HG03521 (cell line): ENCODE measurements around the gene GNAI2.
"Not testable (repeated sequence)": the region's sequence is repeated elsewhere in the genome, so short reads cannot be mapped to it uniquely, and the experiment has no call there.

Experiments
- ATAC-seq: cut with Tn5 transposase; IDR thresholded peaks from one replicate; pipeline ENCODE4 v1.9.1; 2021; ENCODE audit warnings: mild to moderate bottlenecking, moderate library complexity; ENCODE audit not compliant: unreplicated experiment

The GNAI2 gene

DNA sequence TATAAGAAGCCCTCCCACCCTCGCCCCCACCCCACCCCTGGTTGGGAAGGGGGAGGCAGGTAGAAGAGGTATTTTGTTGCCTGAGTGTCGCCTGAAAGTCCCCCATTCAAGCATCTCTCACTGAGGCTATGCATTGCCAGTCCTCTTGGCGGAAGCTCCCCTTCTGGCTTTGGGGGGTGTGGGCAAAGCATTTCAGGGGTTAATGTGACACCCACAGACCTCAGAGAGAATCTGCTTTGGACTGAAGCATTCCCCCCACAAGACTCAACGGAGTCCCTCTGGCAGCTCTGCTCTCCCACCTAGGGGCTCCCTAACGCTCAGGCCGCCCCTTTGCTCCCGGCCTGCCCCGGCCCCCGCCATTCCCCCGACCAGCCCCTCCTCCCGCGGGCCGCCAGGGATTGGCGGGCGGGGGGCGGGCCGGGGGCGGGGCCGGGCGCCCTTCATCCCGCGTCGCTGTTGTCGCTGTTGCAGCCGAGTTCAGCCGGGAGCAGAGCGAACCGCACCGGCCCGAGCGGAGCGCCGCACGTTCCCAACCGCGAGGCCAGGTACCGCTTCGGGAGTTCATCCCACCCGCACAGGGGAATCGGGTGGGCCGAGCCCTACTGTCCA lies 31.1 kb upstream of the GNAI2 start, which contains the start of gene SLC38A3:
Gene SLC38A3, plus strand, starts transcription at position 468 of the 609 bp plus-strand sequence. CDS start 8,929 bp downstream, outside the sequence.
- no peak for ATAC-seq

DNA sequence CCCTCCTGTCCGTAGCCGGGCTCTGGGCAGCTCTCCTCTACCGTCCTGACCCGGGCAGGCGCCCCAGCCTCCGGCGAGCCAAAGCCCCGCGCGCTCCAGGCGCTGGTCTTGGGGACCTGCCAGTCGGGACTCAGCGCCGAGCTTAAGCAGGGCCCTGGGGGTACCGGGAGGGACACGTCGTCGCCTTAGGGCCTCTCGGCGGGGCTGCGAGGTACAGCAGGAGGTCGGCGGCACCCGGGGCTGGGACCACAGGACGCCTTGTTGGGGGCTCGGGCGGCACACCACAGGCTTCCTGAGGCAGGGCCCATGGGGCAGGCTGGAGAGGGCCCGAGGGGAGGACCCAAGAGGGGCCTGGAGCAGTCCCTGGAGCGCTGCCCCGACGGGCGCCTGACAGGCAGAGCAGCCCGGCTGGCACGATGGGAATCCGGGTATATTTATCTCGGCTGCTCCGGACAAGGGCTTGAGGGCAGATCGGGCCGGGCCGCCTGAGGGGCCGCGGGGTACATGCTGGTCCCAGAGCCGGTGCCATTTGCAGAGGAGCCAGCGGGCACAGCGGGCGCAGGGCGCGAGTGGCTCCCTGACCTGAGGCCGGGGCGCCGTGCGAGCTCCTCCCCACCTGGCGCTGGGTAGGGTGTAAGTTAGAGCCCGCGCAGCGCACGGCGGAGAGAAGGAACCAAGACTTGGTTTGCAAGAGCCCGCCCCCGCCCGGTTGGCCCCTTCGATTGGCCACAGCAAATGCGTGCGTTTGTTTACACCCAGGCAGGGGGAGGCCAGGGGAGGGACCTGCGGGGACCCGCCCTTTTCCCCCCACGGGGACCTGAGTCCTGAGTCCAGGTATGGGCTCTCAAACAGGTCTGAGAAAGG lies 30.4 kb upstream of the GNAI2 start:
- ATAC-seq = no peak

DNA sequence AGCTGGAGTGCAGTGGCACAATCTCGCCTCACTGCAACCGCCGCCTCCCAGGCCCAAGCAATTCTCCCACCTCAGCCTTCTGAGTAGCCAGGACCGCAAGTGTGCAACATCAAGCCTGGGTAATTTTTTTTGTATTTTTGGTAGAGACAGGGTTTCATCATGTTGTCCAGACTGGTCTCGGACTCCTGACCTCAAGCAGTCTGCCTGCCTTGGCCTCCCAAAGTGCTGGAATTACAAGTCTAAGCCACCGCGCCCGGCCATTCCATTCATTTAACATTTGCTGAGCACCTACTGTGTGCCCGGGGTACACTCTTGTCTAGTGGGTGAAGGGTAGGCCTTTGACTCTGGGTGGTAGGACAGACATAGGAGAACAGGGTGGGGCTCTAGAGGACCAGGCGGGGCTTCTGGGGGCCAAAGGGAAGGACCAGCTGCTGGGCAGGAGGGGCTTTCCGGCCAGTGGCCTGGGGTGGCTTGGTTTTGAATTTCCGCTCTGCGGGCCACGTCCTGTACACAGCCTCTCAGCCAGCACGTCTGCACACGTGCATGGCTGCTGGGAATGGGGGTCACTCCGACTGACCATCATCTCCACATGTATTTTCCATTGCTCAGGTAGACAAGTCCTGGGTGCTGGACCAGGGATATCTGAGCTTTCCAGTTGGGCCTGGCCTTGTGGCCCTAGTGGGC lies 28.5 kb upstream of the GNAI2 start:
- ATAC-seq = no peak

DNA sequence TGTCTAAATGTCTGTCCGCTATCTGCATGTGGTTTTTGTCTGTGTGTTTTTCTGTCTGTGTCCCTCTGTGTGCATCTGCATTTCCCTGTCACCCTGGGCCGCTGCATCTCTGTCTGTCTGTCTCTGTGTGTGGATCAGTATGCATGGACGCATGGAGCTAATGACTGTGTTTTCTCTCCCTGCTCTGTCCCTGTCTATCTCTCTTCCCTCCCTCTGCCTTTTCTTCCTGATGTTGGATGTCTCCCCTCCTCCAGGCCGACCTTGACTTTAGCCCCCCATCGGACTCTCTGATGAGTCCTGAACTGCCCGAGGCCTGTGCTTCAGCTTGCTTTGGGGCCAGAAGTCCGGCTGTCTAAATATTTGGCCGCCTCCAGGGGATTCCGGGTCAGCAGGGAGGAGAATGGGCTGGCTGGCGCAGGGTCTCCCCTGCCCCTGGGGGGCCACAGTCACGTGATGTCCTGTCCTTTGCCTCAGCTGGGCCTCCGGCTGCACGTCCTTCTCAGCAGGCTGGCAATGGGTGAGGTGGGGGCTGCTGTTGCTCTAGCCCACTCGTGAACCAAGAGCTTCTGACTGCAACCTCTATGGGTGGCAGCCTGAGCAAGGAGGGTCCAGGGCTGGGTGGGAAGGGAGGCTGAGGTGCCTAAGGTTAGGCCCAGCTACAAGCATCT lies 27.2 kb upstream of the GNAI2 start:
- no peak for ATAC-seq

DNA sequence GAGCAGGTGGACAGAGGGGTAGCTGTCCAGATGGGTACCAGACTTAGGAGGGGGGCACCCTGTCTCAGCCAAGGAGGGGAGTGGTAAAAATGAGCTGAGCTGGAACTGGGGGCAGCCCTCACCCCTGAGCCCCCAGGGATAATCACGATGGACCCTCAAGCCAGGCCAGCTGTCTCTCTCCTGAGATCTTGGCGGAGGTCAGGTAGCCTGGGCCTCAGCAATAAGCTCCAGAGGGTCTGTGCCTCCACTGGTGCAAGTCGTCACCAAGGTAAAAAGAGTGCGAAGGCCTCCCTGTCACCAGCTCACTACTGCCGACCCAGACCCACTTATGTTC lies 25.9 kb upstream of the GNAI2 start:
- no peak for ATAC-seq

DNA sequence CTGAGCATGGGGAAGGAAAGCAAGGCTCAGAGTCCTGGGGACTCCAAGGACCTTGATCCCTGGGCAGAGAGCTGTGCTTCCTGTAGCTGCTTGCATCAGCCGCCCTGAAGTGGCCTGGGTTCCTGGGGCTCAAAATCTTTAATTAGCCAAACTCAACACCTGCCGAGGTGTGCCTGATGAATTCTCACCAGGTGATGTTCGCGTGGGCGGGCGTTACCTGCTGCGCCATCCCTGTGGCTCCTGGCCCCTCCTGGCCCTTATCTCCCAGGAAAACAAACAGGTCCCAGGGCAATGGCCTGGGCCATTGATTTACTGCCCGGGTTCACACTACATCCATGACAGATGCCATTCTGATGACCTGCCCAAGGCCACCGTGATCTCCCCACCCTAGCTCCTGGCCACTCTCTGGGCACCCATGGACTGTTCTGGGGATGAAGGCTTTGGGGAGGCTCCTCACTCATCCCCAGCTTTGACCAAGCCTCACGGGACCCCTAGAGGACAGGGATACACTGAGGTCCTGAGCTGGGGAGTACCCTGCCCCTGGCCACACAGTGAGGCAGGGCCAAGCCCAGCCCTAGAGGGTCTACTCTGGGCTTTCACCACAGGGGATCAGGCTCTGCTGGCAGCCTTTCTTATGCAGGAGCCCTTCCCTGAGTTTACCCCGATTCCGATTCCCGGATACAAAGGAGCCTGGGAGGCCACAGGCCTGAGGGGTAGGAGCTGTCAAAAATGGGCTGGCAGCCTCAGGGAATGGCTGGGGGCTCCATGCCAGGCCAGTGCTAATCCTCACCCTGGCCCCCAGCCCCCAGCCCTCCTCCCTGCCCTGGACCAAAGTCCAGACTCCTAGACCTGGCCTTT lies 25.3 kb upstream of the GNAI2 start:
- ATAC-seq = no peak

DNA sequence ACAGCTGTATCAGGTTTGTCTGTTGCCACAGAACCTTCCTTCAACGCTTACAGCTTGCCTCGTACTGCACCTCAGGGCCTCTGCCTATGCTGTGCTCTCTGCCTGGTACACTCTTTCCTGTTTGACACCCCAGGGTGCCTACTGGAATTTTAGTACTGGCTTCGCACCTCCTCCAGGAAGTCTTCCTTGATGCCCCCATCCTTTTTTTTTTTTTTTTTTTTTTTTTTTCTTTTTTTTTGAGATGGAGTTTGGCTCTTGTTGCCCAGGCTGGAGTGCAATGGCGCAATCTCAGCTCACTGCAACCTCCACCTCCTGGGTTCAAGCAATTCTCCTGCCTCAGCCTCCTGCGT lies 24.7 kb upstream of the GNAI2 start:
- ATAC-seq = not testable (repeated sequence)

DNA sequence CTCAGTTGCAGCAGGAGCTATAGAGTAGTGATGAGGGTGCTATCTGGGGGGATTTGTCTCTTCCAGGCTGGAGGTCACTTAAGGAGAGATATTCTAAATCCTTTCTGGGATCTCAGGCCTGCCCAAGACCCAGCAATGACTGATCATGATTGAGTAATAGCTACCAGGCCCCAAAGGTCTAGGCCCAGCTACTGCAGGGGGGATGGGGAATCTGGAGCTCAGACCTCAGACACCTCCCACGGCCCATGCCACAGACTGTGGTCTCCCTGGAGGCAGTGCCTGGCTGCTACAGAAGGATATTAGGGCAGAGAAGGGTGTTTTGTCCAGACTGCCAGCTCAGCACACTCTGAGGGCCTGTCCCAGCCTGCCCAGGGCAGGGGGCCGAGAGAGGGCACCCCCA lies 24.1 kb upstream of the GNAI2 start:
- ATAC-seq = no peak

DNA sequence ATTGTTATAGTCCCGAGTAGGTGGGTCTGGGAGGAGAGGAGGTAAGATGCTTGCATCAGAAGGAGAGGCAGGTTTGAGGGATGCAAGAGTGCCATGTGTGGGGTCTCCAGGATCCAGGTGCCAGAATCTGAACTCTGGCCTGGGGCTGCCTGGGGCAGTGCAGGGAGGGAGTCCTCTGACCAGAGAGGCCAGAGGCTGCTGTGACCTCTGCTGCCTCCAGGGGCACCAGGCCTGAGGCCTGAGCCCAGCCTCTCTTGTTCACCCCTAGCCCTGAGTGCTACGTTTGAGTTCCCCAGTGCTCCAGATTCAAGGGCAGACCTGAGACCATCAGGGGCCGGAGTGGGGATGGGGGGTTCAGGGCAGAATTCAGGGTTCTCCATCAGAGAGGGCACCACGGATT lies 23.5 kb upstream of the GNAI2 start:
- ATAC-seq = no peak

DNA sequence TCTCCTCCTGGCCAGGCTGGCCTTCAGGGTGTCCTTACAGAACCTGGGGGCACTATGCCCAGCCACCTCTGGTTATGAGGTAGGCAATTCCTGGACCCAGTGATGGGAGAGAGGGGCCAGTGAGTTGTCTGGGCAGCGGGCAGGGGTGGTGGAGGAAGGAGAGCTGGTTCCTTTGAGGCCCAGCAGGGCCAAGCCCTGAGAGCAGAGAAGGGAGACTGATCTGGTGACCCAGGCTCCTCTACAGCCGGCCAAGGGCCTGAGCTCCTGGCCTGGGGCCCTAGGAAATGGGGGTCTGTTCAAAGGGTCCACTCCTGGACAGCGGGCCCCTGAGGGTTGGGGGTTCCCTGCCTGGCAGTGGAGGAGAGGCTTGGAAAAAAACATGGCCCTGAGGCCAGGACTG lies 23.0 kb upstream of the GNAI2 start:
- ATAC-seq = no peak

DNA sequence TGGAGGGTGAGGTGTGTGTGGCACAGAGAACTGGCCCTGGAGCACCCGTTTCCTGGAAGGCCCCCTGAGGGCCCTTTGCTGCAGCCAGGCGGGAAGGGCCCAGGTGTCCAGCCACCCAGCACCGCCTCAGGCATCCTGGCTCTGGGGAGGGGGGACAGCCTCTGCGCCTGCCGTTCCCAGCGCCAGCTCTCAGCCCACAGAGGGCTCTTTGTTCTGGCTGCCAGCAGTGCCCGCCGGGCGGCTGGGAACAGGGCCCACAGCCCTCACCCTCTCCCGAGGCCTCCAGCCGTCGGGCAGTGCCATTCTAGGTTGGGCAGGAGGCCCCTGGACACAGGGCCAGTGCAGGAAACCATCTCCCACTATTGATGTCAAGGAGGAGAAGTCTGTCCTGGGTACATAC lies 22.6 kb upstream of the GNAI2 start:
- ATAC-seq = no peak

DNA sequence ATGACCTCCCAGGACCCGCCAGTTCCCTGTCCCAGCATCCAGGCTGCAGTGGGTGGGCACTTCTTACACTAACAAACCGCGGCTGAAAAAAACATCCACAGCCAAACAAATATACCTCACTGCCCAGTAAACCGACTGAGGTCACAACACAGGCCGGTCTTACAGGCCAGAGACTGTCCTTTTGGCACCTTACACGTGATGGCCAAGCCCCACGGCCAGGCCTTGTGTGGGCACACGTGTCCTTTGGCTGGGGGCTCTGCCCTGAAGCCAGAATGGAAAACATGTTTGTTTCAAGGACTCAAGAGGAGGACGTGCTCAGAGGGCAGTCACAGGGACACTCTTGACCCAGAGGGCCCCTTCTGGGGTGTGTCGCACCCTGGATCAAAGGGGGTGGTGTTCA lies 21.2 kb upstream of the GNAI2 start:
- ATAC-seq = no peak

DNA sequence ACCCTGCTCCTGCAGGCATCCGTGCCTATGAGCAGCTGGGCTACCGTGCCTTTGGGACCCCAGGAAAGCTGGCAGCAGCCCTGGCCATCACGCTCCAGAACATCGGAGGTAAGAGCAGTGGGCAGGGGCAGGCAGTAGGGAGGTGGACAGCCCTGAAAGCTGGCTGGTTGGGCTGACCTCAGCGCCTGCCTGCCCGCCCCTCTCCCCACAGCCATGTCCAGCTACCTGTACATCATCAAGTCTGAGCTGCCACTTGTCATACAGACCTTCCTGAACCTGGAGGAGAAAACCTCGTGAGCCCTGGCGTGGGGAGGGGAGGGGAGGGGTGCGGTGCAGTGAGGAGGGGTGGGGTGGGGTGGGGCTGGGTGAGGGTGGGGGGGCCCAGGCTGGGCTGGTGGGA lies 20.5 kb upstream of the GNAI2 start:
- ATAC-seq = no peak

DNA sequence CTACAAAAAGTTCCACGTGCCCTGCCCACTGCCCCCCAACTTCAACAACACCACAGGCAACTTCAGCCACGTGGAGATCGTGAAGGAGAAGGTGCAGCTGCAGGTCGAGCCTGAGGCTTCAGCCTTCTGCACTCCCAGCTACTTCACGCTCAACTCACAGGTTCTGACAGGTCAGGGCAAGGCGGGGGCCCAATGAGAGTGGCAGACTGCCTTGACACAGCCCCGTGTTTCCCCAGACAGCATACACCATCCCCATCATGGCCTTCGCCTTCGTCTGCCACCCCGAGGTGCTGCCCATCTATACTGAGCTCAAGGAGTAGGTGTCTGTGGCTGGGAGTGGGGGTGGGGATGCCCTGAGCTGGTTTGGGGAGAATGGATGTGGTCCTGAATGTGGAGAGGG lies 18.3 kb upstream of the GNAI2 start:
- ATAC-seq = no peak

DNA sequence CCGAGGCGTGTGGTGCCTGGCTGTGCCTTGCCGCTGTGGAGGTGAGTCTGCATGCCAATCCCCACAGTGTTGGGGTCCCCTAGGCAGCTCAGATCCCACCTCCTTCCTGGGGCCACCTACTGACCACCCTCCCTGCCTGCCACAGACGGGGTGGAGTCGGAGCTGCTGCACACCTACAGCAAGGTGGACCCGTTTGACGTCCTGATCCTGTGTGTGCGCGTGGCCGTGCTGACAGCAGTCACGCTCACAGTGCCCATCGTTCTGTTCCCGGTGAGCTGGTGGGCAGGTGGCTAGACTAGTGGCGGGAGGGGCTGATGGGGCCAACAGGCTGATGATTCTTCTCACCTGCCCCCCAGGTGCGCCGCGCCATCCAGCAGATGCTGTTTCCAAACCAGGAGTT lies 17.6 kb upstream of the GNAI2 start:
- ATAC-seq = no peak

DNA sequence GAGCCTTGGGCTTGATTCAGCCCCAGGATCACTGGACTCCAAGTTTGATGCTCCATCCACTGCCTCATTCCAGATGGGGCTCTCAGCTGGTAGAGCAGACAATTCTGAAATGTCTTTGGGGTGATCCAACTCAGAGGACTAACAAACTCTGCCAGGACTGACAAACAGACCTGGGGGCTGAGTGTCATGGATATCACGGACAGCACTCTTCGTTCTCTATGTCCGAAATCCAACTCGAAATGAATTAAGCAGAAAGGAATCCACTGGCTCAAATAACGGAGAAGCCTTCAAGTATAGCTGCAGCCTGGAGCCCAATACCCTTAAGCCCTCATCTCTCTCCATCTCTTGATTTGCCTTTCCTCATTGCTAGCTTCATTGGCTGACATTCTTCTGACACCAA lies 16.7 kb upstream of the GNAI2 start:
- ATAC-seq = no peak

DNA sequence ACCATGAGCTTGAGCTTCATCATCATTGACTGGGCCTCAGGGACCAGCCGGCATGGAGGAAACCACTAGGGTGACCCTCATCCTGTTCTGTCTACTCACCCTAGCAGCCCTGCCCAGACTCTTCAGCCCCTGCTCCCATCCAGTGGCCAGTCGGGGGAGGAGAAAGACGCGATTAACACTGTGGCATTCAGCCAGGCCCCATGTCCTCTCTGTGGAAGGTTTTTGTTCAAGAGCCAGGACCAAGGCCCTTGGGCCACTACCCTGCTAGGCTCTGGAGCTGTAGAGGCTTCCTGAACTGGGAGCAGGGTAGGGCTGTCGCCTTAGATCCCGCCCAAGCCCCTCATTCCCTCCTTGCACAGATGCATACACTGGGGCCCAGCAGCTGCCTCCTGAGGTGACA lies 15.9 kb upstream of the GNAI2 start:
- ATAC-seq = no peak

DNA sequence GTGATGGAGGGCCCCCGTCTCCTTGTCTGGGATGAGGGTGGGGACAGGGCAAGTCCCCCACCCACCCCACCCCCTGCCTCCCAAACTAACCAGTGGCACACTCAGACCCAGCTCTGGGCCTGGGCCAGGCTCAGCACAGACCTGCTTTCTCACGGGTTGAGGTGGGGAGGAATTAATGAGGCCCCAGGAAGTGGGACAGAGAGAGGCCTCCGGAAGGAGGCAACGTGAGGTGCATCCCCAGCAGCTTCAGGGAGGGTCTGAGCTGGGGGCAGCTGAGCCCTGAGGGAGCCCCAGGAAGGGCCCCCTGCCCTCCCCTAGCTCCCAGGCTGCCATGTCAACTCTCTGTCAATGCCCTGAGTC lies 15.0 kb upstream of the GNAI2 start:
- ATAC-seq = no peak

DNA sequence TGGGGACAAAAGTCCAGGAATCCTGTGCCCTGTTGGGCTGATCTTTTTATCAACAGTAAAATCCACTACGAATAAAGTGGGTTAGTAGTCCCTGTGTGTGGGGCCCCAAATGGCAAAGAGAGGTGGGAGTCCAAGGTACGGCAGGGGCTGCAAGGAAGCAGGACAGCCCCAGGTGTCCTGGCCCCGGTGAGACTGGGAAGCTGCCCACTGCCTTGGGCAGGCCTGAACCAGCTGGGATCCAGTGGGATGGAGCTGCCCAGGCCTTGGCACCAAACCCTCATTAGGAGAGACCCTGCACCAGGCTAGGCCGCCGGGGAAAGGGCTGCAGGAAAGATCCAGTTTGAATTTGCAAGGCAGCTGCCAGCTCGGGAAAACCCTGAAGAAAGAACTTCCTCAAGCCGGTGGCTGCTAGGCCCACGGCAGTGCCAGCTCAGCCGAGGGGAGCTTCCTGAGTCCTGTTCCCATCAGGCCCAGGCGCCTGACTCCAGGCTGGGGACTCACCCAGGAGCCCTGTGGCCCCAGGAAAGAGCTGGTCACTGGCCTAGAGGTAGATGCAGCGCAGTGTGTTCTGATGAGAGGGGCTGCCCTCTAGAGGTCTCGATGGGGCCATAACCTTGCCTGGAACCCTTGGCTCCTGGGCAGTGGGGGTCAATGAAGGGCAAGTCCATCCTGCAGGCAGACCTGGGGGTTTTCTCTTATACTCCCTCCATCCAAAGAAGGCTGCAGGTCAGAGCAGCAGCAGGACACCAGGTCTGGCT lies 14.4 kb upstream of the GNAI2 start:
- ATAC-seq = no peak

DNA sequence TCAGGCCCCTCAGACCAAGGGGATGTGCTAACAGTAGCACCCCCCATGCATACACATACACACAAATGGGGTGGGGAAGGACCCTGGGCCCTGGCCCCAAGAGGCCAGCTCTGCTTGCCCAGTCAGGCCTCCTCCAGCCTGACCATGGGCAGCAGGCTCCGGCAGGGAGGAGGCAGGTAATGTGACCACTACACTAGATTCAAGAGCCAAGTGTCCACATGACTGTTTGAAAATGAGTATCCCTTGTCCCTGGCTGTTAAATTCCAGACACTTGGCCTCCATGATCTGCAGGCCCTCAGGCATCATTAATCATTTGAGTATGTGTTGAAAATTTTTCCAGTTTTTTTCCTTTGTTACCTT lies 13.9 kb upstream of the GNAI2 start:
- ATAC-seq = no peak
